Epithelial cell of proximal tubule (primary cell): ENCODE results near the gene FKBP15. TPM values are rescaled to one million over a fixed set of nuclear protein-coding genes. Genes with fewer than 3 reads are reported as not detected.

ENCODE experiments used
- DNase-seq: peaks from one replicate; pipeline ENCODE4 v3.0.0-alpha.2; 2011; ENCODE audit warnings: low read depth
- H3K4me3 ChIP-seq: 2 replicates; pipeline ENCODE4 v1.5.1; 2011; ENCODE audit warnings: low read depth, mild to moderate bottlenecking, low read length
- total RNA-seq: library from RNA; depleted of rRNA; stranded (reverse); fragments of >200 nt; gene quantifications from 2 replicates; pipeline ENCODE4 v1.2.3, GENCODE V29; 2015
- TF ChIP-seq, protein P1 (sequence below): conservative IDR thresholded peaks from 2 replicates; pipeline ENCODE4 v1.5.1; 2012; ENCODE audit warnings: low read depth, mild to moderate bottlenecking, low read length

The FKBP15 gene
- total RNA-seq, 1 donor from 2014 or later, result 14.6 TPM

DNA sequence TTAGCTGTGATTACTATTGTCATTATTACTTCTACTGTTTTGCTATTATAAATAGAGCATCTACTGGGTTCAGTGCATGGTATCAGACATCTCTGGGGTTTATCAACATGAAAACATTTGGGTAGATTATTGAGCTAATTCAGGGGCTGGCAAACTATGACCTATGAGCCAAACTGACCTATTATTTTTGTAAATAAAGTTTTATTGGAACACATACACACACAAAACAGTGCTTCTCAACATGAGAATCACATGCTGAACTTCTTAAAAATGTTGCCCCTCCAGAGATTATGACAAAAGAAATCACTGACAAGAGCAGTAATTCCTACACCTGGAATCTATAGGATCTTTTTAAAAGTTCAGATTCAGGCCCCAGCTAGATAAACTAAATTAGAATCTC is 39.9 kb downstream of the FKBP15 start:
- no peak for DNase-seq
- TF ChIP-seq, protein P1, sequence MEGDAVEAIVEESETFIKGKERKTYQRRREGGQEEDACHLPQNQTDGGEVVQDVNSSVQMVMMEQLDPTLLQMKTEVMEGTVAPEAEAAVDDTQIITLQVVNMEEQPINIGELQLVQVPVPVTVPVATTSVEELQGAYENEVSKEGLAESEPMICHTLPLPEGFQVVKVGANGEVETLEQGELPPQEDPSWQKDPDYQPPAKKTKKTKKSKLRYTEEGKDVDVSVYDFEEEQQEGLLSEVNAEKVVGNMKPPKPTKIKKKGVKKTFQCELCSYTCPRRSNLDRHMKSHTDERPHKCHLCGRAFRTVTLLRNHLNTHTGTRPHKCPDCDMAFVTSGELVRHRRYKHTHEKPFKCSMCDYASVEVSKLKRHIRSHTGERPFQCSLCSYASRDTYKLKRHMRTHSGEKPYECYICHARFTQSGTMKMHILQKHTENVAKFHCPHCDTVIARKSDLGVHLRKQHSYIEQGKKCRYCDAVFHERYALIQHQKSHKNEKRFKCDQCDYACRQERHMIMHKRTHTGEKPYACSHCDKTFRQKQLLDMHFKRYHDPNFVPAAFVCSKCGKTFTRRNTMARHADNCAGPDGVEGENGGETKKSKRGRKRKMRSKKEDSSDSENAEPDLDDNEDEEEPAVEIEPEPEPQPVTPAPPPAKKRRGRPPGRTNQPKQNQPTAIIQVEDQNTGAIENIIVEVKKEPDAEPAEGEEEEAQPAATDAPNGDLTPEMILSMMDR, result no peak
- no peak overlapping the region for H3K4me3 ChIP-seq

DNA sequence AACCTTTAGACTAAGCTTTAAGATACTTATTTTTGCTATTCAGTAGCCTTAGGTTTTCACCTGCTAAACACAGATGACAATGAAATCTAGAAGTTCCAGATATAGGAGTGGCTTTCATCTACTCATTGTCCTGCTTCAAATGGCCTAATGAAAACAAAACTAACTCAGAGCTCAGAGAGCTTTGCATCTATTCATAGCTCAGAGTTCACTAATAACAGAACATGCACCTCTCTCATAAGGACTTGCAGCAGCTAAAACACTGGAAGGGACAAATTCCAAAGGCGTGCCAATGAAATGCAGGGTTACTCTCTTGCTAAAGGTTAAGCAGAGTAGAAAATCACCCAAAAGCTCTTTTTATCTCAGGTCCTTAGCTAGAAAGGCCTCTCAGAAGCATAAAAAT is 41.2 kb downstream of the FKBP15 start:
- TF ChIP-seq, protein P1, result no peak
- no peak overlapping the region for H3K4me3 ChIP-seq
- DNase-seq, result no peak

GRCh38 chr9:113178087-113178486 is 43.0 kb downstream of the FKBP15 start:
- no peak overlapping the region for H3K4me3 ChIP-seq
- no peak for DNase-seq
- TF ChIP-seq, protein P1, result no peak

- TF ChIP-seq, protein P1, result no peak
- no peak for DNase-seq
Observed at GRCh38 chr9:113177251-113177650, 43.8 kb downstream of the FKBP15 start.

GRCh38 chr9:113176803-113177202 is 44.3 kb downstream of the FKBP15 start:
- TF ChIP-seq, protein P1, result no peak
- no peak for DNase-seq
- H3K4me3 ChIP-seq, result no peak overlapping the region

More at GRCh38 chr9:113177251-113177650, 43.8 kb downstream of the FKBP15 start:
- no peak overlapping the region for H3K4me3 ChIP-seq

DNA sequence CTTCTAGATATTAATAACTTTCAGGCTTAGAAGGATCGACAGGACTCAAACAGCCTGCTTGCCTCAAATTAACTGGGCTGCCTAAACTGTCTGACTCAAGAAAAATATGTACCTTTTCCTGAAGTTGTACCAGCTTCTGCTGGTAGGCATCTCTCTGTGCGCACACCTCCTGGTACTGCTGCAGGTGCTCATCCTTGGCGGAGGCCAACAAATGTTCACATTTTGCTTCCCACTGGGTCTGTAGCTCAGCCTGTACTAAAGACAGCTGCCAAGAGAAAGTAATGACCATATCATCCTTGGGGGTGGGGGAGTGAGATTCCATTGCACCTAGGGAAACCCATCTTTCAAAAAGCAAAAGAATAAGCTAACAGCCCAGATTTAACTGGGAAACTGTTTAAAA is 47.7 kb downstream of the FKBP15 start:
- H3K4me3 ChIP-seq, result no peak overlapping the region
- TF ChIP-seq, protein P1, result no peak
- DNase-seq, result no peak

DNA sequence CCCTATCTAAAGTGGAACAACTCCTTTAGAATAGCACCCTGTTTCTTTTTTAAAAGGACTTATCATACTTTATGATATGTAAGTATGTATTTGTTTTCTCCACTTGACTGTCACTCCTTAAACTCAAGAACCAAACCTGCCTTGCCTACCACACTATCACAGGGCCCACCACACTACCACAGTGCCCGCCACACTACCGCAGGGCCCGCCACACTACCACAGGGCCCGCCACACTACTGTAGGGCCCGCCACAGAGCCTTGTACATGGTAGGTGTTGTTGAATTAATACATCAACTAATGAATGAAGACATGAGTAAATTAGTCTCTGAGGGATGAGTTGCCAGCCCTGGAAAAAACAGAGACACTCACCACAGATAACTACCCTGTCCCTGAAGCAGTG is 52.3 kb downstream of the FKBP15 start:
- no peak for DNase-seq
- TF ChIP-seq, protein P1, result no peak
- H3K4me3 ChIP-seq, result no peak overlapping the region
